GM06990 (cell line): ENCODE results near the gene SNX30.

ENCODE experiments used
- DNase-seq: peaks from one replicate; pipeline ENCODE4 v3.0.0-alpha.2; 2011; ENCODE audit not compliant: insufficient read length; ENCODE audit errors: extremely low read depth
- H3K27me3 ChIP-seq: replicated peaks from 2 replicates; pipeline ENCODE4 v1.6.0; 2011; ENCODE audit warnings: low read length; ENCODE audit not compliant: control insufficient read depth, insufficient read depth
- H3K36me3 ChIP-seq: 2 replicates; pipeline ENCODE4 v1.5.1; 2011; ENCODE audit warnings: low read length; ENCODE audit not compliant: control insufficient read depth, insufficient read depth
- H3K4me3 ChIP-seq: replicated peaks from 2 replicates; pipeline ENCODE4 v1.5.1; 2011; ENCODE audit warnings: low read depth, mild to moderate bottlenecking, control low read depth, low read length
- CTCF ChIP-seq: IDR thresholded peaks from 2 replicates; pipeline ENCODE4 v1.5.1; 2011; ENCODE audit warnings: low read length, control low read depth, mild to moderate bottlenecking, inconsistent platforms; ENCODE audit not compliant: insufficient read depth, poor library complexity, severe bottlenecking

SNX30 gene

GRCh38 chr9:112820881-112821280 lies 70.3 kb downstream of the SNX30 start:
- no peak for TF ChIP-seq CTCF
- Histone ChIP-seq H3K36me3 (no peaks in the 10 kb centered on the region), H3K4me3 (no peak overlapping the region), H3K27me3 (no peaks in the 10 kb centered on the region)
- no peak for DNase-seq

GRCh38 chr9:112822618-112823017 lies 72.1 kb downstream of the SNX30 start:
- no peaks in the 10 kb centered on the region for H3K27me3 ChIP-seq
- H3K4me3 ChIP-seq = no peak overlapping the region
- no peak for TF ChIP-seq CTCF
- no peaks in the 10 kb centered on the region for H3K36me3 ChIP-seq
- no peak for DNase-seq

GRCh38 chr9:112823257-112823656 lies 72.7 kb downstream of the SNX30 start:
- TF ChIP-seq CTCF = no peak
- no peaks in the 10 kb centered on the region for H3K36me3 ChIP-seq
- DNase-seq = no peak
- H3K4me3 ChIP-seq = no peak overlapping the region
- H3K27me3 ChIP-seq = no peaks in the 10 kb centered on the region

GRCh38 chr9:112831281-112831851 lies 80.8 kb downstream of the SNX30 start:
- no peak for TF ChIP-seq CTCF
- H3K36me3 ChIP-seq = no peaks in the 10 kb centered on the region; the same call in 1 of the 2 replicates
- no peak overlapping the region for H3K4me3 ChIP-seq
- no peaks in the 10 kb centered on the region for H3K27me3 ChIP-seq
- no peak for DNase-seq

- TF ChIP-seq CTCF = no peak
- Histone ChIP-seq H3K36me3 (no peaks in the 10 kb centered on the region; the same call in 1 of the 2 replicates), H3K27me3 (no peaks in the 10 kb centered on the region), H3K4me3 (no peak overlapping the region)
- no peak for DNase-seq
Measured at GRCh38 chr9:112831969-112832368, 81.4 kb downstream of the SNX30 start.

GRCh38 chr9:112833081-112833480 lies 82.5 kb downstream of the SNX30 start:
- Histone ChIP-seq H3K36me3 (no peaks in the 10 kb centered on the region; the same call in 1 of the 2 replicates), H3K4me3 (no peak overlapping the region), H3K27me3 (no peaks in the 10 kb centered on the region)
- no peak for DNase-seq
- TF ChIP-seq CTCF = no peak
